ENCODE data around the gene RCCD1.

DNA sequence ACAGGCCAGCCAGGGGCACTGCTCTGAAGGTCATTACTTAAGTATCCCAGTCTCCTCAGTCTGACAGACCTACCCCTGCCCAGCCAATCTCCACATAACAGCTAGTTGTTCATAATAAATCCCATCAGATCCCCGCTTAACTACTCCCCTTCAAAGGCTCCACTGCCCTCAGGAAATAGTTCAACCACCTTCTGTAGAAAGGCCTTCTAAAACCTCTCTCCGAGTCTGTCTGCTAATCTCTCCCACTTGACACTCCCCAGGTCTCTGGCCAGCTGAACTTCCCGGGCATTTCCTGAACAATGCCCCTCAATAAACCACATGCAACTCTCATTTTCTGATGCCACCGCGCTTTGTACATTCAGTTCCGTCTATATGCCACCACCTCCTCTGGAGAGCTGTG lies 33.6 kb downstream of the RCCD1 start:
- TF ChIP-seq TAF1 (conservative IDR thresholded peaks at IDR 0.05), result no peak
- TF ChIP-seq RAD21 (IDR thresholded peaks at IDR 0.05), result no peak
- TF ChIP-seq FOXA1 (IDR thresholded peaks at IDR 0.05), result no peak
- no peak for TF ChIP-seq CTCF (IDR thresholded peaks at IDR 0.05; ENCODE audit: low read depth, low read length, missing input control)
- TF ChIP-seq MAX (IDR thresholded peaks at IDR 0.05), result no peak
- TF ChIP-seq, protein P1, sequence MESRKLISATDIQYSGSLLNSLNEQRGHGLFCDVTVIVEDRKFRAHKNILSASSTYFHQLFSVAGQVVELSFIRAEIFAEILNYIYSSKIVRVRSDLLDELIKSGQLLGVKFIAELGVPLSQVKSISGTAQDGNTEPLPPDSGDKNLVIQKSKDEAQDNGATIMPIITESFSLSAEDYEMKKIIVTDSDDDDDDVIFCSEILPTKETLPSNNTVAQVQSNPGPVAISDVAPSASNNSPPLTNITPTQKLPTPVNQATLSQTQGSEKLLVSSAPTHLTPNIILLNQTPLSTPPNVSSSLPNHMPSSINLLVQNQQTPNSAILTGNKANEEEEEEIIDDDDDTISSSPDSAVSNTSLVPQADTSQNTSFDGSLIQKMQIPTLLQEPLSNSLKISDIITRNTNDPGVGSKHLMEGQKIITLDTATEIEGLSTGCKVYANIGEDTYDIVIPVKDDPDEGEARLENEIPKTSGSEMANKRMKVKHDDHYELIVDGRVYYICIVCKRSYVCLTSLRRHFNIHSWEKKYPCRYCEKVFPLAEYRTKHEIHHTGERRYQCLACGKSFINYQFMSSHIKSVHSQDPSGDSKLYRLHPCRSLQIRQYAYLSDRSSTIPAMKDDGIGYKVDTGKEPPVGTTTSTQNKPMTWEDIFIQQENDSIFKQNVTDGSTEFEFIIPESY (IDR thresholded peaks at IDR 0.05), result no peak
- TF ChIP-seq JUND (IDR thresholded peaks at IDR 0.05), result no peak
- no peak for TF ChIP-seq GABPA (IDR thresholded peaks at IDR 0.05 in 1 of 2, conservative IDR thresholded peaks at IDR 0.05 in 1 of 2)
- TF ChIP-seq SP1 (IDR thresholded peaks at IDR 0.05), result no peak
- TF ChIP-seq EGR1 (IDR thresholded peaks at IDR 0.05; ENCODE audit: low read depth in 2 of 2), result no peak
- TF ChIP-seq HNF4G (IDR thresholded peaks at IDR 0.05), result no peak
- no peak for TF ChIP-seq HNF4A (conservative IDR thresholded peaks at IDR 0.05)
